Transverse colon (tissue), 4 donors: Measurements from ENCODE around the gene GPANK1.

Experiments
- EP300 ChIP-seq: sonication (generic); formaldehyde crosslinking; IDR thresholded peaks from one replicate; pipeline ENCODE4 v1.6.1; 2017; ENCODE audit warnings: antibody characterized with exemption, low read depth
- POLR2A ChIP-seq: fragments of 450-650 bp; IDR thresholded peaks from one replicate; pipeline ENCODE4 v1.6.1; 2016; ENCODE audit warnings: antibody characterized with exemption, mild to moderate bottlenecking, moderate library complexity
- POLR2AphosphoS5 ChIP-seq, 3 donors: sonication (generic); formaldehyde crosslinking; IDR thresholded peaks; one replicate each; pipeline ENCODE4 v1.6.1; 2016; ENCODE audit warnings: antibody characterized with exemption in 3 of 3
- TF ChIP-seq, protein P1 (sequence below), 5 experiments: fragments of 200-600 bp in 3 of 5; fragments of 450-650 bp in 2 of 5; sonication (generic) in 3 of 5; IDR thresholded peaks; 1 replicate in 2 of 5; 2 replicates in 3 of 5; pipeline ENCODE4 v1.5.1; 2016 to 2017; ENCODE audit warnings: antibody characterized with exemption in 5 of 5, inconsistent platforms in 3 of 5, mild to moderate bottlenecking in 2 of 5, moderate library complexity in 1 of 5

DNA sequence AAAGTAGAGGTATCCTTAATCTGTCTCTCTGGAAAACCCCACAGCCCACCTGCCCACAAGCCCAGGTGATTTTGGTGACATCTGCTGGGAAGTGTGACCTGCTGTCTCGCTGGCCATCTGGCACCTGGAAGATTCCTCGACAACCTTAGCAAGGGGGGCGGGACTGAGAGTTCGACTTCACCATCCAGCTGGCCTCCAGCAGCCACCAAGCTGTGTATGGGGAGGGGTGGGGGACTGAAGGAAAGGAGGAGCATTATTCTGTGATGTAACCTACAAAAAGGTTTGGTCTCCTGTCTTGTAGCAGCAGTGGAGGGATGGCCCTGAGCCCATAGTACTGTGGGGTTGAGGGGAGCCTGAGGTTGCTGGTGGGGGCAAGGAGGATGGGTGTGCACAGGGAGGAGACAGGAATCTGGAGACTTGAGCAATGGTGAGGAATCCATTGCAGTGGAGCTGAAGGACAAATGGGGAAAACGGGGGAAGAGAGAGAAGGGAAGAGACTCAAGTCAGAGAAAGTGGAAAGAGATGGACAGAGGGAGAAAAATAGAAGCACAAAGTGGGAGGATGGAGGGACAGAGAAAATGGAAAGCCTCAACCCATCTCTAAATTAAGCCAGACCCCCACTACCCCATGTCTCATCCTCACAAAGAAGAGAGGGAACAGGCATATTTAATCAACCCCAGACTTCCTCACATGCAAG, 45.9 kb upstream of the GPANK1 start:
- TF ChIP-seq, protein P1, sequence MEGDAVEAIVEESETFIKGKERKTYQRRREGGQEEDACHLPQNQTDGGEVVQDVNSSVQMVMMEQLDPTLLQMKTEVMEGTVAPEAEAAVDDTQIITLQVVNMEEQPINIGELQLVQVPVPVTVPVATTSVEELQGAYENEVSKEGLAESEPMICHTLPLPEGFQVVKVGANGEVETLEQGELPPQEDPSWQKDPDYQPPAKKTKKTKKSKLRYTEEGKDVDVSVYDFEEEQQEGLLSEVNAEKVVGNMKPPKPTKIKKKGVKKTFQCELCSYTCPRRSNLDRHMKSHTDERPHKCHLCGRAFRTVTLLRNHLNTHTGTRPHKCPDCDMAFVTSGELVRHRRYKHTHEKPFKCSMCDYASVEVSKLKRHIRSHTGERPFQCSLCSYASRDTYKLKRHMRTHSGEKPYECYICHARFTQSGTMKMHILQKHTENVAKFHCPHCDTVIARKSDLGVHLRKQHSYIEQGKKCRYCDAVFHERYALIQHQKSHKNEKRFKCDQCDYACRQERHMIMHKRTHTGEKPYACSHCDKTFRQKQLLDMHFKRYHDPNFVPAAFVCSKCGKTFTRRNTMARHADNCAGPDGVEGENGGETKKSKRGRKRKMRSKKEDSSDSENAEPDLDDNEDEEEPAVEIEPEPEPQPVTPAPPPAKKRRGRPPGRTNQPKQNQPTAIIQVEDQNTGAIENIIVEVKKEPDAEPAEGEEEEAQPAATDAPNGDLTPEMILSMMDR (IDR thresholded peaks at IDR 0.05): no peak
- TF ChIP-seq POLR2A: no peak
- TF ChIP-seq EP300: no peak
- no peak for TF ChIP-seq POLR2AphosphoS5 (IDR thresholded peaks at IDR 0.05)
